Medulla oblongata (tissue), 1 donor: ENCODE data around the gene U2AF2.

Experiments used
- DNase-seq: peaks from one replicate; pipeline ENCODE4 v3.0.0-alpha.2; 2015; ENCODE audit errors: extremely low spot score

The U2AF2 gene

DNA sequence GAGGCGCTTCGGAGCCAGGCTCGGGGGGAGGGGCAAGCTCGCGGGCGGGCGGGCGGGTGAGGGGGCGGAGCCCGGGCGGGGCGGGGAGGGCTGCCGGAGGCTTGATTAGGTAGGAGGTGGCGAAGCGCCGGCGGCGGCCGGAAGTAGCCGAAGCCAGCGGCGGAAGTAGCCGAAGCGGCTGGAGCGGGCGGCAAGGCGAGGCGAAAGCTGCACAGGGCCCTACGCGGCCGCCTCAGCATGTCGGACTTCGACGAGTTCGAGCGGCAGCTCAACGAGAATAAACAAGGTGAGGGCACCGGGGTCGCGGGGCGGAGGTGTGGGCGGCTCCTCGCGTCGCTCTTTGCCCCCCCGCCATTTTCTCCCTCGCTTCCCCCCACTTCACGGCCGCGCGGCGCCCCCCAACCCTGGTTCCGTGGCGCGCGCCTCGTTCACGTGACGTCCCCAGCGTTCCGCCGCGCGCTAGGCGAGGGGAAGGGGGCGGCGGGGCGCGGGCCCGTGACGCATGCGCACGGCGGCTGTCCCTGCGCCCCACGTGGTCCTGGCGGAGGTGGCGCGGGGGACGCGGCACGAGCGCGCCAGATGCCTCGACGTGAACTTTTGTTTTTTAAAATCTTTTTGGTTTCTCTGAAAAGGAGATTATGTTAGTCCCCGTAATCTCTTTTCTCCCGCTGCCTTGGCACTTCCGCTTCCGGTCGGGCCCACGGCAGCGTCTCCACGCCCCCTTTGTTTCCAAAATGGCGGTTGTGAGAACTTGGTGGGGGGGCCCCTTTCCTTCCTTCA lies at the start of gene U2AF2:
Gene U2AF2, plus strand, starts transcription at position 168 of the 780 bp plus-strand sequence. Its CDS starts 70 bp downstream, at position 238.
- DNase-seq, result peak; percentile 79

DNA sequence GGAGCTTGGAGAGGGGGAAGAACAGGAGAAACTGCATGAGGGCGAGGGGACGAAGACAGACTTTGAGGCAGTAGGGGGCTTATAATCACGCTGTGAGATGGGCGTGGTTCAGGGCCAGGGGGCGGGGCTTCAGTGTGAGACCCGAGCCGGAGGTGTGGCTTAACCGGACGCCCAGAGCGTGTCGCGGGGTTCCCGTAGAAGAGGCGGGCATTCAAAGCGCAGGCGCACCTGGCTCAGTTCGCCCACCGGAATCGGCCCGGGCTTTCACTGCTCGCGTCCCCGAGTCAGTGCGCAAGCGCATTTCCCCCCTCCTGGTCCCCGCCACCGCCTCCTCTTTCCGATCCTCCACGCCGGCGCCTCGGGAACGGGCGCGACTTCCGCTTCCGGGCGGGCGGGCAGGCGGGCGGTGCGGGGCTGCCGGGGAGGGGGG lies 49.6 kb upstream of the U2AF2 start:
- peak; percentile 95 for DNase-seq

DNA sequence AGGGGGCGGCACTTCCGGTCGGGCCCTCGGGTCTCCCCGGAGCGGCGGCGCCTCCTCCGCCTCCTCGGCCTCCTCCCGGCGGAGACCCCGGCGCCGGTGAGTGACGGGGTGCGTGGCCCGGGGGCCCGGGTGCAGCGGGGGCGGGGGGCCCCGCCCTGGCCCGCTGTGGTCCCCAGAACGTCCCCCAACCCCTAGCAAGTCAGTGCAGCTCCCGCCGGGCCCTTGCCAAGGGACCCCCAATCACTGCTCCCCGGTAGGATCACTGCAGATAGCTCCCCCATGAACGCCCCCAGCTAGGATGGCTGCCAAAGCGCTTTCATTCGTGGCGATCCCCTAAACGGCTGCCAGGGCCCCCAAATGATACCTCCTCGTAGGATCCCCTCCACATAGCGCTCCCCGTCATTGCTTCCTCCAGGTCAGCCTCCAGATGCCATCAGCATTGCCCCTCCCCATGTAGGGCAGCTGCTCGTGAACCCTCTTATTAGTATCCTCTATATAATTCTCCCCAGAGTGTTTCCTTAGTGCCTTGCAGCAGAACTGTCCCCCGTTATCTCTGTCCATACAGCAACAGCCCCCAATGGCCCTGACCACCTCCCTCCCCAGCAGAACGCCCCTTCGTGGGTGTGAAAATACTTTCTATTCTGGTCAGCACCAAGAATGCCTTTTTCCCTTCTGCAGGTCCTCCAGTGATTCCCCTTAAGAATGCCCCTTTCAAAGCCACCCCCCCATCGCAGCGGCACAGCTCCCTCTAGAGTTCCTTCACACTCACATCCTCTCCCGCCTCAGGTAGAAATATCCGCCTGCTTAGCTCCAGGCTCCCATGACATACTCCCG lies 49.0 kb upstream of the U2AF2 start, which contains the start of gene ZNF865:
Gene ZNF865, plus strand, starts transcription at position 11 of the 834 bp plus-strand sequence. CDS start 7,972 bp downstream, outside the sequence.
- peak; percentile 83 for DNase-seq

DNA sequence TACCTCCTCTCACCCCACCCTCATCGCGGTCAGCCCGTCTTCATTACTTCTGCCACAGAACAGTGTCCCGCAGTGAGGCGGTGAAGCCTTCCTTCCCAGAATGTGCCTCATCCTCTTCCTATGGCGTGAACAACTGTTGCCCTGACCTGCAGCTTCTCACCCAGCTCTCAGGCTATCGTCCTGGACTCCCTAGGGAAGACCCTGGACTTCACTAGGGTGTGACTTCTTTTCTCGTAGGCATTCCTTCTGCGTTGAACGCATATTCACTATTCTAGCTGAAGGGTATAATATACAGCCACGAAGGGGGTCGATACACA lies 48.4 kb upstream of the U2AF2 start:
- DNase-seq, result no peak

DNA sequence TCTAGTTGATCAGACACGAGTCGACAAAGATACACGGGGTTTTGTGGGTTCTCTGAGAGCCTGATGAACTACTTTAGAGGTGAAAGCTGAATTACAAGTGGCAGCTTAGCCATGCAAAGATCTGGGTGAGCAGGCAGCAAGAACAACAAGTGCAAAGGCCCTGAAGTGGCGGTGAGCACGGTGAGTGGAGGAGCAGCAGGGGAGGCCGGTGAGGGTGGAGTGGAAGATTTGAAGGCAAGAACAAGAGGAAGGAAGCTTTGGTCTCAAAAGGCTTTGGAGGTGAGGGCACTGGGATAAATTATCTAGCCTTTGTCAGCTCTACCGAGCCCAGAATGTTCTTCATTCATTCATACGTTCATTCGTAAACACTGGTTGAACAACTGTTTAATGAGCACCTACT lies 48.0 kb upstream of the U2AF2 start:
- no peak for DNase-seq

DNA sequence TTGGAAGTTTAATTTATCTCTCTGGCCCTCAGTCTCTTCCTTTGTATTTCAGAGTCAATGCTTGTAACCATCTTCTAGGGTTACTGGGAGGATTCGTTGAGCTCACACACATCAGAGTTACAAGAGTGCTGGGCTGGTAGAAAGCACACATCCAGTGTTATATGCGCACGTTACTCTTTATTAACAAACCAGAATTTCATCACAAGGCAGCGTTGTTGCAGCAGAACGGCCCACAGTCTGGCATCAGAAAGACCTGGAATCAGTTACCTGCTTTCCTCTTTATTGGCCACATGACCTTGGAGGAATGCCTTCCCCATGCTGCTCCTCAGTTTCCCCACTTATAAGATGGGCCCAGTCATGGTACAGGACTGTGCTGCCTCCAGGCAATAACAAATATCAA lies 45.5 kb upstream of the U2AF2 start:
- DNase-seq, result no peak

DNA sequence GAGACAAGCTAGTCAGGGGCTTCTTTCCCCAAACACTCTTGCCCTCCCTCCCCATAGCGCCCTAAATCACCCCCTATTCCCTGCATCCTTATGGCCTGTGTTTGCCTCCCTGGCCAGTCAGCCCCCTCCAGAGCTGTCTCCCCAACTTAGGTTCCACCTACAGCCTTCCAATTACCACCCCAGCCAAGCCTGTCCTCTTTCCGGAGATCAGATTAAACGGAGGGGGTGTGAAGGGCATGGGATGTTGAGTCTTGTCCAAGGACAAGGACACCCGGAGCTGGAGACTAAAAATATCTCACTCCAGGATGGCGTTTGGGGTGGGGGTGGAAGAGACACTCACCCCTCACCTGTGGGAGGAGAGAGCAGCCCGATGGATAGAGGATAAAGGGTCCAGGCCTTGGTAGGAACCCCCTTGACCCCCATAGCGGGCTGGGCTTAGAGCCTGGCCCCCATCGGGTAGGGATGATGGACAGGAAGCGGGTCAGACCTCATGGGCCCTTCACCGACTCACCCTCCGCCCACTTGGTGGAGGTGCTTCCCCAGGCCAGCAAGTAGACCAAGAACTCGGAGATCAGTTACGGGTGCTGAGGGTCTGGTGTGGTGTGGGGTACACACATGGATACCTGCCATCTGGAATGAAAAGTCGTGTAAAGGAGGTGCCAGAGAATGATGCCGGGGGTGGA lies 43.4 kb upstream of the U2AF2 start:
- no peak for DNase-seq

DNA sequence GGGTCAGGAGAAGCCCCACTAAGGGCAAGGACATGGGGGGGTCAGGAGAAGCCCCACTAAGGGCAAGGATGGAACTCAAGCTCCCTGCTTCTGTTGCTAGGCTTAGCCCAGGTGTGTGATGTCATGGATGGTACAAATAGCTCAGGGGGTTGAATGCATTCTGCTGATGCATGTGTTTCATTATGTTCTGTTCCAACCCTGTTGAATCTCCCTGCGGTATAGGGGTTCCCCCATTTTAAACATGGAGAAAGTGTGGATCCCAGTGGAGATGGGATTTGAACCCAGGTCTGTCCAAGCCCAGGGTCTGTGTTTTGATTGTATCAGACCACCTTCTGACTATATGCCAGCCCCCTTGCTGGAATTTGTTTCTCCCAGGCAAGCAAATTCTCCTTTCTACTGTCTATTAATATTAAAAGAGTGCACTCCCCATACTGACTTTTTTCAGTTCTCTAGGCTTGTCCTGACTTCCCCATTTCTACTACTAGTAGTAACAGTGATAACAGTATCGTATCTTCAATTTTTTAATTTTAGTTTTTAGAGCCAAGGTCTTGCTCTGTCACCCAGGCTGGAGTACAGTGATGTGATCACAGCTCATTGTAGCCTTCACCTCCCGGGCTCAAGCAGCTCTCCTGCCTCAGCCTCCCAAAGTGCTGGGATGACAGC lies 42.7 kb upstream of the U2AF2 start:
- no peak for DNase-seq

DNA sequence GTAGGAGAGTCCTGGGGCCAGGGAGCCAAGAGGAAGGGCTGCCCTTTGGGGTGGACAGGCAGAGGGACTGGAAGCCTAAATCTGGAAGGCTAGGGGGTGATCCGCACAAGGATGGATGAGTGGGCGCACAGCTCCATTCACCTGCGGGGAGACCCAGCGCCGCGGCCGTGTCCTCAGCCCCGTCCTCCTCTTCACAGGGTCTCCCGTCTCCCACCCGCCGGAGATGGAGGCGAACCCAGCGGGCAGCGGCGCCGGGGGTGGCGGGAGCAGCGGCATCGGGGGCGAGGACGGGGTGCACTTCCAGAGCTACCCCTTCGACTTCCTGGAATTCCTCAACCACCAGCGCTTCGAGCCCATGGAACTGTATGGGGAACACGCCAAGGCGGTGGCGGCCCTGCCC lies 41.4 kb upstream of the U2AF2 start:
- no peak for DNase-seq

DNA sequence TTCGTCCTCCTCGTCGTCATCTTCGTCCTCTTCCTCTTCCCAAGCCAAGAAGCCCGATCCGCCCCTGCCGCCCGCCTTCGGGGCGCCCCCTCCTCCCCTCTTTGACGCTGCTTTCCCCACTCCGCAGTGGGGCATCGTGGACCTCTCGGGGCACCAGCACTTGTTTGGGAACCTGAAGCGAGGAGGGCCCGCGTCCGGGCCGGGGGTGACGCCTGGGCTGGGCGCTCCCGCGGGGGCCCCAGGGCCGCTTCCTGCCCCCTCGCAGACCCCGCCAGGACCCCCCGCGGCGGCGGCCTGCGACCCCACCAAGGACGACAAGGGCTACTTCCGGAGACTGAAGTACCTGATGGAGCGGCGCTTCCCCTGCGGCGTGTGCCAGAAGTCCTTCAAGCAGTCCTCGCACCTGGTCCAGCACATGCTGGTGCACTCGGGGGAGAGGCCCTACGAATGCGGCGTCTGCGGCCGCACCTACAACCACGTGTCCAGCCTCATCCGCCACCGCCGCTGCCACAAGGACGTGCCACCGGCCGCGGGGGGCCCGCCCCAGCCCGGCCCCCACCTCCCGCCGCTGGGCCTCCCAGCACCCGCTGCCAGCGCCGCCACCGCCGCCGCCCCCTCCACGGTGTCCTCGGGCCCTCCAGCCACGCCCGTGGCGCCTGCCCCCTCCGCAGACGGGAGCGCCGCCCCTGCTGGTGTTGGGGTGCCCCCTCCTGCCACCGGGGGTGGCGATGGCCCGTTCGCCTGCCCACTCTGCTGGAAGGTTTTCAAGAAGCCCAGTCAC lies 40.7 kb upstream of the U2AF2 start:
- no peak for DNase-seq

DNA sequence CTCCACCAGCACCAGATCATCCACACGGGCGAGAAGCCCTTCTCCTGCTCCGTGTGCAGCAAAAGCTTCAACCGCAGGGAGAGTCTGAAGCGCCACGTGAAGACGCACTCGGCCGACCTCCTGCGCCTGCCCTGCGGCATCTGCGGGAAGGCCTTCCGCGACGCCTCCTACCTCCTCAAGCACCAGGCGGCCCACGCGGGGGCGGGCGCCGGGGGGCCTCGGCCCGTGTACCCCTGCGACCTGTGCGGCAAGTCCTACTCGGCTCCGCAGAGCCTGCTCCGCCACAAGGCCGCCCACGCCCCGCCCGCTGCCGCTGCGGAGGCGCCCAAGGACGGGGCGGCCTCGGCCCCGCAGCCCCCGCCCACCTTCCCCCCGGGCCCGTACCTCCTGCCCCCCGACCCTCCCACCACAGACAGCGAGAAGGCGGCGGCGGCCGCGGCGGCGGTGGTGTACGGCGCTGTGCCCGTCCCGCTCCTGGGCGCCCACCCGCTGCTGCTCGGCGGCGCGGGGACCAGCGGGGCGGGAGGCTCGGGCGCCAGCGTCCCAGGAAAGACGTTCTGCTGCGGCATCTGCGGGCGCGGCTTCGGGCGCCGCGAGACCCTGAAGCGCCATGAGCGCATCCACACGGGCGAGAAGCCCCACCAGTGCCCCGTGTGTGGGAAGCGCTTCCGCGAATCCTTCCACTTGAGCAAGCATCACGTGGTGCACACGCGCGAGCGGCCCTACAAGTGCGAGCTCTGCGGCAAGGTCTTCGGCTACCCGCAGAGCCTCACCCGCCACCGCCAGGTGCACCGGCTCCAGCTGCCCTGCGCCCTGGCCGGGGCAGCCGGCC lies 39.9 kb upstream of the U2AF2 start:
- no peak for DNase-seq

DNA sequence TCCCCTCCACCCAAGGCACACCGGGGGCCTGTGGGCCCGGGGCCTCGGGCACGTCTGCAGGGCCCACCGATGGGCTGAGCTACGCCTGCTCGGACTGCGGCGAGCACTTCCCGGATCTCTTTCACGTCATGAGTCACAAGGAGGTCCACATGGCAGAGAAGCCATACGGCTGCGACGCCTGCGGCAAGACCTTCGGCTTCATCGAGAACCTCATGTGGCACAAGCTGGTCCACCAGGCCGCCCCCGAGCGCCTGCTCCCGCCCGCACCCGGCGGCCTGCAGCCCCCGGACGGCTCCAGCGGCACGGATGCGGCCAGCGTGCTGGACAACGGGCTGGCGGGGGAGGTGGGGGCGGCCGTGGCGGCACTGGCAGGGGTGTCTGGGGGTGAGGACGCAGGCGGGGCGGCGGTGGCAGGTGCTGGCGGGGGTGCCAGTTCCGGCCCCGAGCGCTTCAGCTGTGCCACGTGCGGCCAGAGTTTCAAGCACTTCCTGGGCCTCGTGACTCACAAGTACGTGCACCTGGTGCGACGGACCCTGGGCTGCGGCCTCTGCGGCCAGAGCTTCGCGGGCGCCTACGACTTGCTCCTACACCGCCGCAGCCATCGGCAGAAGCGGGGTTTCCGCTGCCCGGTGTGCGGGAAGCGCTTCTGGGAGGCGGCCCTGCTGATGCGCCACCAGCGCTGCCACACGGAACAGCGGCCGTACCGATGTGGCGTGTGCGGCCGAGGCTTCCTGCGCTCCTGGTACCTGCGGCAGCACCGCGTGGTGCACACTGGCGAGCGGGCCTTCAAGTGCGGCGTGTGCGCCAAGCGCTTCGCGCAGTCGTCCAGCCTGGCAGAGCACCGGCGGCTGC lies 39.1 kb upstream of the U2AF2 start:
- DNase-seq, result no peak

DNA sequence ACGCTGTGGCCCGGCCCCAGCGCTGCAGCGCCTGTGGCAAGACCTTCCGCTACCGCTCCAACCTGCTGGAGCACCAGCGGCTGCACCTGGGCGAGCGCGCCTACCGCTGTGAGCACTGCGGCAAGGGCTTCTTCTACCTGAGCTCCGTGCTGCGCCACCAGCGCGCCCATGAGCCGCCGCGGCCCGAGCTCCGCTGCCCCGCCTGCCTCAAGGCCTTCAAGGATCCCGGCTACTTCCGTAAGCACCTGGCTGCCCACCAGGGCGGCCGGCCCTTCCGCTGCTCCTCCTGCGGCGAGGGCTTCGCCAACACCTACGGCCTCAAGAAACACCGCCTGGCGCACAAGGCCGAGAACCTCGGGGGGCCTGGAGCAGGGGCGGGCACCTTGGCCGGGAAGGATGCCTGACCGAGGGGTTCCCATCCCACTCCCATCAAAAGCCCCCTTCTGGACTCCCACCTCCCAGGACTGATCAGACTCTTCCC lies 38.4 kb upstream of the U2AF2 start:
- DNase-seq, result no peak

DNA sequence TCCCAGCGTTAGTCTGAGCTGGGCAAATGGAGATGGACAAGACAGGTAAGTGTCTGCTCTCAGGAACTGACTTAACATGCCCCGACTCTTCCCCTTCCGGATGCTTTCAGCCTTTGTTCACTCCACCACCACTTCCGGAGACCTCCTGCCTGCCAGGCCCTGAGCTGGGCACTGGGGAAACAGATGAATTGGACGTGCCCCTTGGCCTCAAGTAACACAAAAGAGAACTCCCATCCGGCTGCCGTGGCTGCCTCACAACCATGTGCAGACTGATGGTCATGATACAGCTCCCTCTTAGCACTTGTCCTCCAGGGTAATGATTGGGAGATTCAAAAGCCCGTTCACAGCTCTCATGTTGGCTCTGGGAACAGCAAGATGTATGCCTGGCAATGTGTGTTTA lies 37.4 kb upstream of the U2AF2 start:
- no peak for DNase-seq

DNA sequence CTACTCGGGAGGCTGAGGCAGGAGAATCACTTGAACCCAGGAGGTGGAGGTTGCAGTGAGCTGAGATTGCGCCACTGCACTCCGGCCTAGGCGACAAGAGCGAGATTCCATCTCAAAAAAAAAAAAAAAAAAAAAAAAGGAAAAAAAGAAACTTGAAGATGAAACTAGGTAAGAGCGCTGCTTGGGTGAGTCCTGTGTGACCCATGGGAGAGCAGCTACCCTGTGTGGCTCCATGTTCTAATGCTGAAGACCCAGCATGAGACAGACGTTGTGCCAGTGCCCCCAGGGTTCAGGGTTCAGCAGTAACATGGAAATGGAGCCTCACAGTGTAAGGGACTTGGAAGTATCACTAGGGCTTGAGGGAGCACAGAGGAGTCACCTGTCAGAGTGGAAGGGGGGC lies 36.4 kb upstream of the U2AF2 start:
- DNase-seq, result no peak

DNA sequence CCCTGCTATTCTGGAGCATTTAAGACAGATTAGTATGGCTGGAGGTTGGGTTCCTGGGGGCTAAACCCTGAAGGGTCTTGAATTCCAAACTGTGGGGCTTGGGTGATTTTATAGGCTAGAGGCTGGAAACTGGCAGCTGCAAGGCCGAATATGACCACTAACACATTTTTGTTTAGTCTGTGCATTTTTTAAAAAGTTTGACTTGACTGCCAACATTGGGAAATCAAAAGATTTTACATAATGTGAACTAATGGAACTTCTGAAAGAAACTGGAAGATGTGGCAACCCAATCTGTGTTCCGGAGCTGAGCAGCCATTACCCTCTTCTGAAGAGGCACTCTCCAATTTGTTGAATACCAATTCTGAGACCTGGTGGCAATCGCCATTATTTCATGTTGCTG lies 35.5 kb upstream of the U2AF2 start:
- DNase-seq, result no peak

DNA sequence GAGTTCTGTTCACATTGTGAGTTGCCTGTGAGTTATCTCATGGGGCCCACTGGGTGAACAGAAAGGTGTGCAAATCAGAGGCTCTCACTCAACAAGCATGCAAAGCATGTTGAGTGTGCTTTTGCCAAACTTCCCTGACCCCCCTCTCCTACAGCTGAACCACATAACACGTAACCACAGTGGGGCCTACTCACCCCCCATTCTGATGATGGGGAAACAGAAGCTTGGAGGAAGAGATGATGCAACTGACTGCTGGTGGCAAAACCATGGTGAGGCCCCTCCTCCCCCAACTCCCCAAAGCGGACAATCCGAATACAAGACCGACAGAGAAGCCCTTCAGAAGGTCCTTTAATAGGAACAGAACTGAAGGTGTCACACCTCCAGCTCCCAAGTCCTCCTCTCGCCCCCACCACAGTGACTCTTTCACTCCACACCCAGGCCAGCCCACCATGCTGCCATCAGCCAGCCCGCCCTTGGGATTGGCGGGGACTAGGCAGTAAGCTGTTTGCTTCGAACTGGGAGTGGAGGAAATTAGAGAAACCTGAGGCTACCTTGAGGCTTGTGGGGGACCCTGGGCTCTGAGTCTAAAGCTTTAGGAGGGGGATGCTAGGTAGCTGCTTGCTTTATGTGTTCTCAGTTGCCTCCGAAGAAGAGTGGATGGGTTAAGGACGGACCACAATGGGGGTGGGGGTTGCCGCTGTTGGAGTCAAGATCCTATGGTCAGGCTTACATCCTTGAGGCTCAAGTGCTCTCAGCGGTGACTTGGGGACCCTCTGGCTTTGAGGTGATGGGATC lies 34.2 kb upstream of the U2AF2 start:
- DNase-seq, result no peak

DNA sequence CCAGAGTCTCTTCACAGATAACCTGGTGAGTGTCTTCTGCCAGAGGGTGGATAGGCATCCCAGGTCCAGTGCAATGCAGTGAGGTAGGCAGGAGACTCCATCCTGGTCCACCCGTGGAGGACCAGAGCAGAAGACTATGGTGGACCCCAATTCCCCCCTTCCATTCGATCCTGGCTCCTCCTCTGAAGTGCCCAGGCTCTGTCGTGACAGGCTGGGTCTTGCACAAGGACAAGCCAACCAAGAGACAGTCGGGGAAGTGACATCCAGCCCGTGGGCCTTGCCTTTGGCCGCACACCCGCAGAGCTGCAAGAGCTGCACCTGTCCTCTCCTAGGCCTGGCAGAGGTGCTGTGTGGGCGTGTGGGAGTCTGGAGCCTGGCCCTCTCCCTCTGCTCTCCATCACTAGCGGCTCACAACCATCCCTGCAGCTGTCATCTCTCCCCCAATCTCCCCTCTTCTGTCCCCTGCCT lies 33.6 kb upstream of the U2AF2 start:
- DNase-seq, result no peak
